Measurements from ENCODE around the gene PIGX.

PIGX gene

GRCh38 chr3:196711838-196712513 lies at the start of gene PIGX, which contains the start of gene CEP19:
TSS of gene PIGX (plus strand) at chr3:196712377.
TSS of gene CEP19 (minus strand) at chr3:196712250. CDS start at chr3:196708657, 3,593 bp downstream.
- DNase-seq, result peak; percentile 95

GRCh38 chr3:196662711-196663571 lies 49.2 kb upstream of the PIGX start:
- no peak for DNase-seq

- DNase-seq, result no peak
These were observed 45.9 kb upstream of the PIGX start for GRCh38 chr3:196666001-196666867.

- no peak for DNase-seq
These were observed 44.9 kb upstream of the PIGX start for GRCh38 chr3:196667056-196667825.

GRCh38 chr3:196670339-196670738 lies 41.8 kb upstream of the PIGX start:
- no peak for DNase-seq

GRCh38 chr3:196673632-196674031 lies 38.5 kb upstream of the PIGX start:
- DNase-seq, result no peak

- DNase-seq, result no peak
These were observed 34.8 kb upstream of the PIGX start for GRCh38 chr3:196677353-196677752.

GRCh38 chr3:196677931-196678330 lies 34.2 kb upstream of the PIGX start:
- DNase-seq, result no peak

- DNase-seq, result peak; percentile 78
These were observed 27.4 kb upstream of the PIGX start for GRCh38 chr3:196684548-196685407.

- DNase-seq, result no peak
These were observed 25.7 kb upstream of the PIGX start for GRCh38 chr3:196686436-196686835.

- no peak for DNase-seq
These were observed 23.8 kb upstream of the PIGX start for GRCh38 chr3:196688349-196688748.

GRCh38 chr3:196689941-196690660 lies 22.1 kb upstream of the PIGX start:
- no peak for DNase-seq

- no peak for DNase-seq
These were observed 20.8 kb upstream of the PIGX start for GRCh38 chr3:196691386-196691785.

- peak; percentile 63 for DNase-seq
These were observed 18.0 kb upstream of the PIGX start for GRCh38 chr3:196694202-196694638.

- peak; percentile 45 for DNase-seq
These were observed 17.0 kb upstream of the PIGX start for GRCh38 chr3:196694941-196695848.

GRCh38 chr3:196695849-196696226 lies 16.3 kb upstream of the PIGX start:
- no peak for DNase-seq

GRCh38 chr3:196697270-196697669 lies 14.9 kb upstream of the PIGX start:
- DNase-seq, result no peak

- no peak for DNase-seq
These were observed 12.4 kb upstream of the PIGX start for GRCh38 chr3:196699749-196700148.

- no peak for DNase-seq
These were observed 11.4 kb upstream of the PIGX start for GRCh38 chr3:196700801-196701200.

Measured in CD4-positive, alpha-beta T cell treated with Interleukin-12 subunit alpha and Interleukin-12 subunit beta, for 1 hour (primary cell).